Measurements from ENCODE around the gene DCST1.

DCST1 gene

DNA sequence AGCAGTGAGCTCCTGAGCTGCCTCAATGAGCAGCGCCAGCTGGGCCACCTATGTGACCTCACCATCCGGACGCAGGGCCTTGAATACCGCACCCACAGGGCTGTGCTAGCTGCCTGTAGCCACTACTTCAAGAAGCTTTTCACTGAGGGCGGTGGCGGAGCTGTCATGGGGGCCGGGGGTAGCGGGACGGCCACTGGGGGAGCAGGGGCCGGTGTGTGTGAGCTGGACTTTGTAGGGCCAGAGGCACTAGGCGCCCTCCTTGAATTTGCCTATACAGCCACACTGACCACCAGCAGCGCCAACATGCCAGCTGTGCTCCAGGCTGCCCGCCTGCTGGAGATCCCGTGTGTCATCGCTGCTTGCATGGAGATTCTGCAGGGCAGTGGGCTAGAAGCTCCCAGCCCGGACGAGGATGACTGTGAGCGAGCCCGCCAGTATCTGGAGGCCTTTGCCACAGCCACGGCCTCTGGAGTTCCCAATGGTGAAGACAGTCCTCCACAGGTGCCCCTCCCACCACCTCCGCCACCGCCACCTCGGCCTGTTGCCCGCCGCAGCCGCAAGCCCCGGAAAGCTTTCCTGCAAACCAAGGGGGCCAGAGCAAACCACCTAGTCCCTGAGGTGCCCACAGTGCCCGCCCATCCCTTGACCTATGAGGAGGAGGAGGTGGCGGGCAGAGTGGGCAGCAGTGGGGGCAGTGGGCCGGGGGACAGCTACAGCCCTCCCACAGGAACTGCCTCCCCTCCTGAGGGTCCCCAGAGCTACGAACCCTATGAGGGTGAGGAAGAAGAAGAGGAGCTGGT is 18.7 kb upstream of the DCST1 start:
- DNase-seq (ENCODE audit: low spot score) = no peak

DNA sequence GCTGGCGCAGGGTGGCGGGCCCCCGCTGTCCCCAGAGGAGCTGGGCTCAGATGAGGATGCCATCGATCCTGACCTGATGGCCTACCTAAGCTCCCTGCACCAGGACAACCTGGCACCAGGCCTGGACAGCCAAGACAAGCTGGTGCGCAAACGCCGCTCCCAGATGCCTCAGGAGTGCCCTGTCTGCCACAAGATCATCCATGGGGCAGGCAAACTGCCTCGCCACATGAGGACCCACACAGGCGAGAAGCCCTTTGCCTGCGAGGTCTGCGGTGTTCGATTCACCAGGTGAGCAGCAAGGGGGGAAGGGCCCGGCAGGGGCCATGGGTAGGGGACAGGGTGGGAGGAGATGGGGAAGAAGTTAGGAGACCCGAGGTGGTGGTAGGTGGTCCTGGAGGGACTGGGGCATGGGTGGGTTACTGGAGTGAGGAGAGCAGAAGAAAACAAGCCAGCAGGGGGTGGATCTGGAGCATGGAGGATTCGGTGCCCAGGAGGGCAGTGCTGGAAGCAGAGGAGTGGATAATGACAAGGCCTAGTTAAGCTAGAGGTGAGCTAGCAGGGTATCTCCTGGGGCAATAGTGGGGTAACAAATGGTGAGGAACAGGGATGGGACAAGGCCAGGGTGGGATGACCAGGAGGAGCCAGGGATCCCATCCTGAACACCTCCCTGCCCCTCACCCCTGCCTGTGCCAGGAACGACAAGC is 17.9 kb upstream of the DCST1 start:
- DNase-seq (ENCODE audit: low spot score) = no peak

DNA sequence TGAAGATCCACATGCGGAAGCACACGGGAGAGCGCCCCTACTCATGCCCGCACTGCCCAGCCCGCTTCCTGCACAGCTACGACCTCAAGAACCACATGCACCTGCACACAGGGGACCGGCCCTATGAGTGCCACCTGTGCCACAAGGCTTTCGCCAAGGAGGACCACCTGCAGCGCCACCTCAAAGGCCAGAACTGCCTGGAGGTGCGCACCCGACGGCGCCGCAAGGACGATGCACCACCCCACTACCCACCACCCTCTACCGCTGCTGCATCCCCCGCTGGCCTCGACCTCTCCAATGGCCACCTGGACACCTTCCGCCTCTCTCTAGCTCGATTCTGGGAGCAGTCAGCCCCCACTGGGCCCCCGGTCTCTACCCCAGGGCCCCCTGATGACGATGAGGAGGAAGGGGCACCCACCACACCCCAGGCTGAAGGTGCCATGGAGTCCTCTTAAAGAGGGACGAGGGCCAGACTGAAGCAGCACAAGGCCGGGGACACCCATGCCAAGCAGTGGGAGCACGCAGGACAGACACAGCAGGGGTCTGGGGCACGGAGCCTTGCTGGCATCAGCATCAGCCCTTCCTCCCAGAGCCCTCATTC is 17.3 kb upstream of the DCST1 start:
- DNase-seq (ENCODE audit: low spot score) = no peak

DNA sequence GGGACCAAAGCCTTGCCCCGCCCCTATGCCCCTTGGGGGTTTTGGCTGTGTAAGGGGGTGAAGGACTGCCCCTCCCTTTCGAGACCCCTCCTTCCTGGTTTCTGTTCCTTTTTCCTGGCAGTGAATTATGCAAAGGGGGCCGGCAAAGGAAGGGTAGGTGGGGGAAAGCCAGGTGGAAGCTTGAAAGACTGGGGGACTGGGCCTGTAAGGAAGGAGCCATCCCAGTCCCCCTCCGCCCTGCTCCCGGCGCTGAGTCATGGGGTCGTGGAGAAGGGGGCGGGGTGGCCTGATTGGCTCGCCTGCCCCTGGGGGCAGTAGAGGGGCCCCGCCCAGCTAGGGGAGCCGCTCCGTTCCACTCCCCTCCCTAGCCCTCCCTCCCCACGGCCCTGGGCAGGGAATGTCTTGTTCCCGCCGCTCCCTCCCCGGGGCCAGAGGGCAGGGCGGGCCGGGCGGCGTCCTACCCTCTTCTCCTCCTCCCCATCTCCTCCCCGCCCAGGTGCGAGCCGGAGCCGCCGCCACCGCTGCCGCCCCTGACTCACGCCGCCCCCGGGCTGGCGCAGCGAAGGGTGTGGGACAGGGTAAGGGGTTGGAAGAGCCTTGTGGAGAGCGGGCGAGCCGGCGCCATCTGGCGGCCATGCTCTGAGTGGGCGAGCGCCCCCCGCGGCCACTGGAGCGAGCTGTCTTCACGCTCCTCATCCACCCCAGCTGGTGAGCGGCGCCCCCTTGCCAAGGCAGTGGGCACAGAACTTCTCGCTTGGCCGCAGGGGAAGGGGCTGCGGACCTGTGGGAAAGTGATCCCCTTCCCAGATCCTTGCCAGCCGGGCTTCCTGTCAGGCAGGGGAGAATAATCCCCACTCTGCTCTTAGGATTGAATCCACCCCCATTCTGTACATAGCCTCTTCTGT is 16.3 kb upstream of the DCST1 start:
- DNase-seq (ENCODE audit: low spot score) = peak; percentile 93

DNA sequence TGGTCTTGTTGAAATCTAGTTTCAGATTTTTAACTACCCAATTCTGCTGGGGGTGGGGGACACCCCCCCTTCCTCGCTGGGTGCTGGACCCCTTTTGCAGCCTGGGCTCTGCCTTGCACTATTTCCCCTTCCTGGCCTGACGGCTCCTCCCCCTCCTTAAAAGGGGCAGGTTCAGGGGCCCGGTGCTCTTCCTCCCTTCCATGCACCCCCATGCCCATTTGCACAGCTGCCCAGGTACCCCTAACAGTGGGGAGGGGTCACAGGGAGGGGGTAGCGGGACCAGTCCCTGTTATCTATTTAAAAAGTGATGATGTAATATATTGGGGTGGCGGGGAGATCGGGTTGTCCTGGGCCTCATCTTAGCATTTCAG is 15.7 kb upstream of the DCST1 start:
- DNase-seq (ENCODE audit: low spot score) = no peak

DNA sequence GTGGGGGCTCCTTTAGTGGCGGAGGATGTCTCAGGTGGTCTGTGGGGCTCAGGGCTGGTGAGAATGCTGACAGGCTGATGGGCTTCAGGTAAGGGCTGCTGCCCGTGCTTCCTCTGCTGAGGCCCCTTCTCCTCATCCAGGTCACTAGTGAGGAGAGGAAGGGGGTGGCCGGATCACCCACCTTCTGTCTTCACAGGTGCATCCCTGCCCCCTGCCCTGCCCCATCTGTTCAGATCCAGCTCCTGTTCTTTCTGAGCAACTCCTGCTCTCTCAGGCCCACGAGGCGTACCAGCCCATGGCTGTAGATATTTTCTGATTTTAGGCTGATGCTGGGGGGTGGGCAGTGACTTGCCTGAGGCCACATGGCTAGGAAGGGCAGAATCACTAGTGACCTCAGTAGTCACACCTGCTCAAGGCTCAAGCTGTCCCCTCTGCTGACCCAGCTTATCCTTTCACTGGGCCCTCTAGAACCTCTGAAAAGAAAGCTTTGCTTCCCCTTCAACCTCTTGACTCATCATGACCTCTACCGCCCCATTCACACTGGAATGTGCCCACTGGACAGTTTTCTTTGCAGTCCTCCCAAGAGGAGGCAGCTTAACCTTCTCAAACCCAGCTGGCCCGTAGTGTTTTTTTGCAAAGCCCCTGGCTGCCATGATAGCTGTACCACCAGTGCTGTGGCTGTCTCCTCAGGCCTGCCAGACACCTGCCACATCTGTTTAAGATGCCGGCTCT is 14.8 kb upstream of the DCST1 start:
- no peak for DNase-seq (ENCODE audit: low spot score)

DNA sequence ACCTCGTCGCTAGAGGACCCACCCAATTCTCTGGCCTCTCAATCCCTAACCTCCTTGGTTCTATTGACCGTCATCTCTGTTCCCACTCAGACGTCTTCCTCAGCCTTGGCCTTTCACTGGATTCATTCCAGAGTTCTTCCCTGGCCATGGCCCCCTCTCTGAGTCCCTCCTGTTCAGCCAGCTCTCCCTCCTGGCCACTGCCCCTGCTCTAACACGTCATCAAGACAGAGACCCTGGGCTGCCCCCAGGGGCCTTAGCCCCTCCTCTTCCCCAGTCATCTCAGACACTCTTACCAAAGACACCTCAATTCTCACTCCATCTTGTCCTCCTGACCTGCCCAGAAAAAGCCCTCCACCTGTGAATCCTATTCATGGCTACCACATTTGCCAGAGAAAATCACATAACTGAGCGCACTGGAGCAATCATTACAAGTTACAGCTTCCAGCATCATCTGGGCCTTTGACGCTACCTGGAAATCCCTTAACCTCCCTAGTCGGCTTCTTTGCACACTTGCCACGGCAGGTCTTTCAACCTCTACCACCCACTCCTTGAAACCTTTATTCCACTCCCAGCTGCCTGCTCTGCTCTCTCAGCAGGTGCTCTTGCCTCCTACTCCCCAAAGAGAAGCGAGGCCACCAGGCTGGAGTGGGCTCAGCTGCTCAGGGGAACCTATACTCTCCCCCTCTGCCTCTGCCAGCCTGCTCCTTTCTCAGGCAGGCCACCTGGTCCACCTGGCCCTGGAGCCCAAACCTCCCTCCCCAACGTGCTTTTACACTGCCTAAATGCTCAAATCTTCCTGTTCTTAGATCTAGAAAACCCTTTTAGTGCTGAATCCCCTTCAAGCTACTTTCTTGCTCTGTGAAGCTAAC is 14.0 kb upstream of the DCST1 start:
- DNase-seq (ENCODE audit: low spot score) = no peak

DNA sequence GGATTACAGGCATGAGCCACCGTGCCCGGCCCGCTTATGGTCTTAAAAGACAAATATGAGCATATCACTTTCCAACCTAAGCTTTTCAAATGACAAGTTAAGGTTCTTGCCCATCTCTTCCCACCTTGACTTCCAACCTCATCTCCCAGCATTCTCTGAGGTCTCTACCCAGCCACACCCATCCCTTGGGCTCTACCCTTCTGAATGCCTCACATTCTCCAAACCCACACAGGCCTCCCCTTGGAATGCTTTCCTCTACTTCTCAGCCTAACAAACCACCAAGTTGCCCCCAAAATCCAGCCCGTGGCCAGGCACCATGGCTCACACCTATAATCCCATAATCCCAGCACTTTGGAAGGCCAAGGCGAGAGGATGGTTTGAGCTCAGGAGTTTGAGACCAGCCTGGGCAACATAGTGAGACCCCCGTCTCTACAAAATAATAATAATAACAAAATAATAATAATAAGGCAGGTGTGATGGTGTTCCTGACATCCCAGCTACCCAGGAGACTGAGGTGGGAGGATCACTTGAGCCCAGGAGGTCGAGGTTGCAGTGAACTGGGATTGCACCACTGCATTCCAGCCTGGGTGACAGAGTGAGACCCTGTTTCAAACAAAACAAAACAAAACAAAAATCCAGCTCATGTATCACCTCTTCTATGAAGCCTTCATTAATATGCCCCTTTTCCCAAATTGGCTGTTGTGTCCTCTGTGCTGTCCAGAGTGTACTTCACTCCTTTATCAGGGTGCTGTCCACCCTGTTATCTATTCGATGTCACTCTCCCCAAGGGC is 11.3 kb upstream of the DCST1 start:
- DNase-seq (ENCODE audit: low spot score) = no peak

DNA sequence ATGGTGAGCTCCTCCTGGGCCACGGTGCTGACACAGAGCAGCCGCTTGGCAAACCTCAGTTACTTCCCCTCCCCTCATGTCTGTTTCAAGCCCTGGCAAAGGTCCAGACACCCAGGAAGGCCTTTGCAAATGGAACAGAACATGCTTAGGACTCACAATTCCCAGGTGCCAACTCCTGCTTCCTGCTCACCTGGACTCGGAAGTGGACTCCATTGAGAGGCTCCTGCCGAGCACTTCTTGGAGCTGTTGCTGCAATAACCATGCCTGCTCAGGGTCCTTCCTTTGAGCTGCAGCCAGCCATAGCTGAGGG is 10.7 kb upstream of the DCST1 start:
- no peak for DNase-seq (ENCODE audit: low spot score)

DNA sequence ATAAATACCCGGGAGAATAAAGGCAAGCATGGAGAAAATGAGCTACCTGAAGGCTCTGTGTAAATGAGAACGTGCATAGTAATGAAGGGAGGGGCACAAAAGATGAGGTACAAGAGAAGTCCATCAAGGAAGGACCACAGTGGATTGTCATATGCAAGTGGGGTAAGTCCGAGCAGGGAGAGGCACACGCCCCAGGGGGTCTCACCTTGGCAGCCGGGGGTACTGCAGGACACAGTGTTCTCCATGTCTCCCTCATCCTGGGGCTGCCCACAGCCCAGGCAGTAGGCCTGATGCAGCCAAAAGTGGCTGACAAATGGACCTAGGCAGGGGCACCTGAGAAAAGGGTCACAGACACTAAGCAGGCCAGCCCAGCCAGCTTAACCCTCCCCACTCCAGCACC is 10.0 kb upstream of the DCST1 start:
- DNase-seq (ENCODE audit: low spot score) = no peak

DNA sequence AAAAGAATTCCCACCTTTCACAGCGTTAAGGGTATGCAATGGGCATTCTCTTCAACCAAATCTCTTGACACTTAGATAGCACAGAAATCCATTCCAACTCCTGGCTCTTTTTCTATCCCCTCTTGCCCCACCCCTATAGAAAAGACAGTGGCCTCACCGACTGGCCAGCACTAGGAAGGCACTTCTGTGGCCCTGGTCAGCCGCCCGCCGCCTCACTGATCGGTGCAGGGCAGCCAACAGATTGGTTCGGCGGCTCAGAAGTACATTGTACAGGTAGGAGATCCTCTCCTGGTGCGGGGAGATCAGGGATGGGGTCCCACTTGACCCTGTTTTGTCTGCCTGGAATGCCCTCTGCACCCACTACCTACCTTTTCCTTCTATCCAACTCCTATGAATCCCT is 9.3 kb upstream of the DCST1 start:
- no peak for DNase-seq (ENCODE audit: low spot score)

DNA sequence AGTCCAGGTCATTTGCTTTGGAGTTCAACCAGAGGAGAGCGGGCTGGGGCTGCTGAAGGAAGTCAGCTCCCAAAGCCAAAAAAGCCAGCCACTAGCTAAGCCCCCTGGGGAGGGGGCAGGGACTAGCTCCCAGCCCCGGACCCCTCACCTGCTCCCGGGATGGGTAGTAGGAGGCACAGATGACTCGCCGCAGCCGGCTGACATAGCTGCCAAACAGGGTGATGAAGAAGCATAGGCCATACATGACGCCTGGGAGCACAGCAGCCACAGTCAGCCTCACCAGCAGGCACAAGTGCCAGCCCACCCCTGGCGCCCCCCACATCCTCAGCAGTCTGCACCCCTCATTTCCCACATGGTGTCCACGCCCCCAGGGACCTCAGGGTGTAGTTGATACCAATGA is 7.5 kb upstream of the DCST1 start:
- DNase-seq (ENCODE audit: low spot score) = no peak

DNA sequence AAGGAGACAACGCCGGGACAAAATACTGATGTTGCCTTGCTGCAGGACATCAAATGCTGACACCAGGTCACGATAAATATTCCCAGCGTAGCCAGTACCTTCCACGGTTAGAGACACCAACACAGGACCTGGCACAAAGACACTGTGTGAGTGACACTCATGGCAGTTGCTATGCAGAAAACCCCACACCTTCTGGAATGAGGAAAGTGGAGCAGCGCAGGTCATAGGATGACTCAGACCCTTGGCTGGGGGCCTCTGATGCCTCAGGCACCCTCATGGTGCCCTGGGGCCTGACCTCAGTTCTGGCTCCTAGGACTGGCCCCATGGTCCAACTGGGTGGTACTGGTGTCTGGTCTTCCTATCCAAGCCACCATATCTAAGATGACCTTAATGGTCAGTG is 7.0 kb upstream of the DCST1 start:
- no peak for DNase-seq (ENCODE audit: low spot score)

DNA sequence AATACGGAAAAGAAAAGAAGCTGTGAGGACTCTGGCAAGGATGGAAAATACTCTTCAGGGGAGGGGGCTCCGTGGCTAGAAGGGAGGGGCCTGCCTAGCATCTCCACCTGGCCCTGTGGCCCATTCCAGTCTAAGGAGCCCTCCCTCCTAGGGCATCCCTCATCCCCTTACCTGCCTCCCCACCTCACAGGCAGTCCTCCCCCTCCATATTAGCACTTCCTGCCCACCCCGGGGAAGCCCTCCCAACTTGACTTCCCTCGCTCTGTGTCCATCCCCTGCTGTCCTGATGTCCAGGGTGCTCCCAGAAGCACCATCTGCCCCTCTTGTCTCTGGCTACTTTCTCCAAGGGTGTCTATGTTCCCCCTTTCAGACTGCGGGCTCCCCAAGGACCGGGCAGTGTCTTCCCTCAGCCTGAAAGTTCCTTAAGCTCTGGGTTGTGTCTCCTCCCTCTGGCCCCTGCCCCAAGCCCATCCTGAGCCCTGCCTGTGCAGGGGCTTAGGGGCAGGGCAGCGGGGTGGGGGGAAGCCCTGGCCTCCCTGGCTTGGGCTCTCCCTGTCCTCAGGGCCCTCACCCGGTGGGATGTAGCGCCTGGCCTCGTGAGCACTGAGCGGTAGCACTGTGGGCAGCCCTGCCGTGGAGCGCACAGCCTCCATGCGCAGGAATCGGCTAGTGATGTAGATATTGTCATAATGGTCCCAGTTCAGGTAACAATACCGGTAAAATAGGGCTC is 3.9 kb upstream of the DCST1 start:
- DNase-seq (ENCODE audit: low spot score) = no peak

DNA sequence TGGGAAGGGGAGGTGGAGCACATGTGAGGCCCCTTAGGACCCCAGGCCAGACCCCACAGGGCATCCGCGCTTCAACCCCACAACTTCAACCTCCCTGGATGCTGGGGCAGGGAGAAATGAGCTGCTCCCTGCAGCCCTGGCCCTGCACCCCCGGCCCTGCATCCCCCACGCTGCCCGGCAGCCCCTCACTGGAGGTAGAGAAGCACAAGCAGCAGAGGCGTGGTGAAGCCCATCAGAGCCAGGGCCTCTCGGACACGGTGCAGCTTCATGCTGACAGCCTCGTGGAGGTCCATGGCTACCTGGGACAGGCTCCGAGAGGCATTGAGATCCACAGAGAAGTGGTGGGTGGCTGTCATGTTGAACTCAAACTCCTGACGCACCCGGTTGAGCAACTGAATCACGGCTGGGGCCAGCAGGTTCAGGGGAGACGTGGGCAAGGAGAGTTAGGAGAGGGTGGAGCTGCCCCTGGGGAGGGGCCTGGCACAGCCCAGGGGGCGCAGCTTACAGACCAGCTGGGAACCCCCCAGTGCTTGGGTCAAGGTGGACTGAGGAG is 3.3 kb upstream of the DCST1 start:
- DNase-seq (ENCODE audit: low spot score) = no peak

DNA sequence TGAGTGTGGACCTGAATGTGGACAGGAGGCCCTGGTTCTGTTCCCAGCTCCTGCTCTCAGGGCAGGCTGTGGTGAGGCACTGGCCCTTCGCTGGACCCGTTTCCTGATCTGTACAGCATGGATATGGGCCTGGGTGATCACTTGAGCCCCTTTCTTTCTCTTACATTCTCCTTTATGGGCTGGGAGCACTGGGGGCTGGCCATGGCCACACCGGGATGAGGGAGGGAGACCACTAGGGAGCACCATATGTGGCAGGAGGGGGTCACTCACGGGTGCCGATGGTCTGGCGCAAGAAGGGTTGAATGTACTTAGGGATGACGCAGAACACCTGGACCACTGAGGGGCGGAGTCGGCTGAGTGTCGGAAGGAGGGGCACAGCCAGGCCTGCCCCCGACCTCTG is 2.7 kb upstream of the DCST1 start:
- no peak for DNase-seq (ENCODE audit: low spot score)

DNA sequence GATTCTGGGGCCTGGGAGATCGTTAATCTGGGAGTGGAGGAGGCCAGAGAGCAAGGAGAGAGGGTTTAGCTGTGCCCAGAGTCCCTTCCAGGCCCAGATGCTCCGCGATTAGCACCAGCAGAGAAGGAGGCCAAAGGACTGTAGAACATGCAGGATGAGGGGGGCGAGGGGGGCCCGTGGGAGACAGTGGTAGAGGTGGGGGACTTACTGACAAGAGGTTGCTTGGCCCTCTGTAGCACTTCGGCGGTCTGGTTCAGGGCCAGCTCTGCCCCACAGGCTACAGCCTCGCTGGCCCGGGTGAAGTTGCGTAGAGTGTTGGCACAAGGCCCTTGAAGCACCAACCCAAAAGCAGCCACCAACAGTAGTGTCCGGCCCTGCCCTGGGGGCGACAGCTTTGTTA is 738 bp upstream of the DCST1 start:
- DNase-seq (ENCODE audit: low spot score) = no peak

DNA sequence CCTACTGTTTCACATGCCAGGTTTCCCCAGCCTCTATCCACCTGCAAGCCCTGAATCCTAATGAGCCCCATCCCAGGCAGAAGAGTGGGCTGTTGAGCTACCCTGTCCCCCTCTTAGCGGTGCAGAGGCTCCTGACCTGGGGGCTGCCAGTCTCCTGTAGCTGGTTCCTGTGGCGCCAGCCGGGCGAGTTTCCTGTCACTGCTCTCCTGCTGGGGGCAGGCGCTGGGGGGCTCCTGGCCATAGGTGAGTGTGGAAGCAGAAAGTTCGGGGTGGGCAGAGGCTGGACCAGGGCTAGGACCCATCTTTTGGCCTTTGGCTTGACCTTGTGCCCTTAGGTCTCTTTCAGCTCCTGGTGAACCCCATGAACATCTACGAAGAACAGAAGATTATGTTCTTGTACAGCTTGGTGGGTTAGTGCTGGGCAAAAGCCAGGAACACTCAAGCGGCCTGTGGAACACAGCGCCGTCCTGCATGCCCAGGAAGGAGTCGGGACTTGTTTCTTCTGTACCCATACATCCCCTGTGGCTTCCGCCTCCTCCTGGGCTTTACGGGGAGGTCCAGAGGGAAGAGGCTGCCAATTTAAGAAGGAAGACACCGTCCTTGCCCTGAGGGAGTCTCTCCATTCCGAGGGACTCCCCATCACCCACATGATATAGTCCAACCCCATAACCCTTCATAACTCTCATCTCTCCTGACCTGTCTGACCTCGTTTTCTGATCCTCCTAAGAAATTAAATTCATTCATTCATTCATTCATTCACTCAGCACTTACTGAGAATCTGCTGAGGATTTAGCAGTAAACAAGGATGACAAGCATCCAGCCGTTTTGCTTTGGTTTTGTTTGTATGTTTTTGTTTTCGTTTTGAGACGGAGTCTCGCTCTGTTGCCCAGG is 939 bp downstream of the DCST1 start:
- no peak for DNase-seq (ENCODE audit: low spot score)

Data from Ammon's horn (tissue), 1 donor.